Activated naive CD4-positive, alpha-beta T cell treated with anti-CD3 and anti-CD28 coated beads for 36 hours (primary cell): ENCODE measurements around the gene NR6A1. TPM values are rescaled to one million over a fixed set of nuclear protein-coding genes. Genes with fewer than 3 reads are reported as not detected.

Source experiments
- CTCF ChIA-PET: fragments of 350-600 bp; sonication (Branson Sonifier 250); formaldehyde crosslinking; loops from one replicate; lab custom pipeline; 2021; ENCODE audit warnings: antibody characterized with exemption; lab: Charles Lee
- DNase-seq: peaks from one replicate; pipeline ENCODE4 v3.0.0-alpha.2; 2020
- H3K27ac Mint-ChIP-seq: one replicate; pipeline ENCODE4 v1.8.0; 2021; ENCODE audit warnings: mild to moderate bottlenecking, mixed read lengths
- H3K27me3 Mint-ChIP-seq: one replicate; pipeline ENCODE4 v1.8.0; 2021; ENCODE audit warnings: low read depth, mixed read lengths
- H3K36me3 Mint-ChIP-seq: one replicate; pipeline ENCODE4 v1.8.0; 2021; ENCODE audit warnings: low read depth, mixed read lengths
- H3K4me1 Mint-ChIP-seq: one replicate; pipeline ENCODE4 v1.8.0; 2021; ENCODE audit warnings: low read depth, mixed read lengths
- H3K4me3 Mint-ChIP-seq: one replicate; pipeline ENCODE4 v1.8.0; 2021; ENCODE audit warnings: mild to moderate bottlenecking, moderate library complexity, mixed read lengths
- H3K9me3 Mint-ChIP-seq: one replicate; pipeline ENCODE4 v1.8.0; 2021; ENCODE audit warnings: mixed read lengths
- intact Hi-C: fragments of 100-400 bp; cut with micrococcal nuclease; formaldehyde crosslinking; loops from one replicate; pipeline ENCODE4 v1.15.1; 2023
- total RNA-seq, 2 experiments: library from RNA; stranded (reverse); gene quantifications; one replicate each; pipeline ENCODE4 v1.2.3, GENCODE V29; 2021

Gene NR6A1
- total RNA-seq, 2 experiments from 2014 or later, result 1.8 TPM

DNA sequence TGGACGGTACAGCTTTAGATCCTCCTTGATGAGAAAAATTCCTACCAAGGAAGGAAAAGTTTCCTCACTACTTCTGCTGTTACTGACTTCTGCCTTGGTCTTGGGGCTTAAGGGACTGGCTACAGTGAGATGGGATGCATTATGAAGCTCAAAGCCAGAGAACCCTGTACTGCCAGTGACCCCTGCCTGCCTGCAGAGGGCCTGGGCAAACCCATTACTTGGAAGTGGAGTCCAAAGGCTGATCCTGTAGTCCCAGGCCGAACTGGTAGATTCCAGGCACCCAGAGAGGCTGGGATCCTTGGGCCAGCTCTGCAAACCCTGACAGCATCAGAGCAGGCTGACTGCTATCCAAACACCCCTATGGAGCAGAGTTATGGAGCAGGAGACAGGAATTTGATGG lies 238.2 kb downstream of the NR6A1 start:
- H3K27ac Mint-ChIP-seq, result no peak overlapping the region
- intact Hi-C loops, result no loop called here
- no peaks in the 10 kb centered on the region for H3K4me1 Mint-ChIP-seq
- CTCF ChIA-PET, result interaction anchor here (1.1 kb wide), 1 partner anchor 112 kb away, joined by 4 read pairs; no protein-coding TSS in a partner anchor
- no peak overlapping the region for H3K4me3 Mint-ChIP-seq
- no peaks in the 10 kb centered on the region for H3K27me3 Mint-ChIP-seq
- H3K36me3 Mint-ChIP-seq, result no peaks in the 10 kb centered on the region
- no peak for DNase-seq
- H3K9me3 Mint-ChIP-seq, result no peaks in the 10 kb centered on the region

DNA sequence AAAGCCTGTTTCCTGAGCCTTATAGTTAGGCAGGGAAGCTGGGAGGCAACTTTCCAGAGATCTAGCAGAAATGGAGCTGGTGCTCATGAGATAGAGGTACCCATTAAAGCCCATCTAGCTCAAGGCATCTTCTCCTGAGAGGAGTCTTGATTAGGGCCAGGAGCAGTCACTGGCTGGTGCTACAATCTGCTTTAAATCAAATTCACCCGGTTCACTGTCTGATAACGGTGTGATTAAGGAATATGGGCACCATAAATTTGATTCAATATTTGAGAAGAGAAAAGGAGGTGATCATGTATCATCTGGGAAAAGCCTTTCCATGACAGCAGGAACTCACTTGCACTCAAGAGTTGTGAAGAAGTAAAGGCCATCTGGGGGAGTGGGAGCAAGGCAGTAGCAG lies 240.0 kb downstream of the NR6A1 start:
- Mint-ChIP-seq H3K36me3 (no peaks in the 10 kb centered on the region), H3K4me3 (no peak overlapping the region), H3K27ac (no peak overlapping the region), H3K27me3 (no peaks in the 10 kb centered on the region), H3K4me1 (no peaks in the 10 kb centered on the region), H3K9me3 (no peaks in the 10 kb centered on the region)
- DNase-seq, result no peak
- CTCF ChIA-PET, result interaction anchor here (0.7 kb wide), 1 partner anchor 86 kb away, joined by 3 read pairs; no protein-coding TSS in a partner anchor
- intact Hi-C loops, result no loop called here

DNA sequence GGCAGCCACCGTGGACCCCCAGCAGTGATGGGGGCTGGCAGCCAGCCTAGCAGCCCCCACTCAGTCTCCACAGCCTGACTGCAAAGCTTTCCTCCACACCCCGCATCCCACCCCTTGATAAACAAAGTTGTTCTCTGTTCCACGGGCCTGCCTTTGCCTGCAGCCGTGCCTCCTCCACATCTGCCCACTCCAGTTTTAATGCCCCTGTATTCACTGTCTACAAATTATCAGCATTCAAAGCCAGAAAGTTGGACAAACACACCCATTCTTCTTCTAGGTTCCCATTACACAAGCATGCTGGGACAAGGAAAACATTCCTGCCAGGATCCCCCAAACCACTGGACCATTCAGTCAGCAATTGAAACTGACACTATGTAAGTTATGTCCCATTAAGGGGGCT lies 240.9 kb downstream of the NR6A1 start:
- Mint-ChIP-seq H3K9me3 (no peaks in the 10 kb centered on the region), H3K4me3 (no peak overlapping the region), H3K27ac (no peak overlapping the region), H3K36me3 (no peaks in the 10 kb centered on the region), H3K4me1 (no peaks in the 10 kb centered on the region), H3K27me3 (no peaks in the 10 kb centered on the region)
- CTCF ChIA-PET, result interaction anchor here (0.6 kb wide), 1 partner anchor 12 kb away, joined by 3 read pairs; no protein-coding TSS in a partner anchor
- intact Hi-C loops, result no loop called here
- no peak for DNase-seq

DNA sequence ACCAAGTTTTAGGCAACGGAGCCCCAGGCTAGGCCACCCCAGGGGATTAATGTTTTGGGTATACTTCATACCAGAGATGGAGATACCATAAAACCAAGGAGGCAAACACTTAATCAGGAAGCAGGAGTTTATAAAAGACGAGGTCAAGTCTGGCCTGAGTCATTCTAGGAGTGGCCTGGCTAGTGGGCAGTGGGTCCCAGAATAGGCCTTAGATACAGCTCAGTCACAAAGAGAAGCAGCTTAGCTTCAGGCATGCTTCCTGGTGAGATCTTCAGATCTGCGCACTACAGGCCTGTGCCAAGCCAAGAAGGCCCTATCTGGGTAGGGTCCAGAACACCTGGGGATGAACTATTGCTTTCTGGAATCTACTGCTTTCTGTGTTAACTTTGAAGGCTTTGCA lies 243.3 kb downstream of the NR6A1 start:
- Mint-ChIP-seq H3K4me1 (no peaks in the 10 kb centered on the region), H3K36me3 (no peaks in the 10 kb centered on the region), H3K4me3 (no peak overlapping the region), H3K9me3 (no peaks in the 10 kb centered on the region), H3K27me3 (no peaks in the 10 kb centered on the region), H3K27ac (no peak overlapping the region)
- CTCF ChIA-PET, result interaction anchor here (1.1 kb wide), 1 partner anchor 8 kb away, joined by 11 read pairs; no protein-coding TSS in a partner anchor
- intact Hi-C loops, result no loop called here
- DNase-seq, result no peak

GRCh38 chr9:124526174-124526573 lies 244.9 kb downstream of the NR6A1 start:
- H3K9me3 Mint-ChIP-seq, result no peaks in the 10 kb centered on the region
- H3K4me1 Mint-ChIP-seq, result no peaks in the 10 kb centered on the region
- H3K27me3 Mint-ChIP-seq, result peaks cover 3% of the 10 kb centered on the region
- CTCF ChIA-PET, result interaction anchor here (1.2 kb wide), 1 partner anchor 11 kb away, joined by 3 read pairs; no protein-coding TSS in a partner anchor
- no peak overlapping the region for H3K27ac Mint-ChIP-seq
- no peaks in the 10 kb centered on the region for H3K36me3 Mint-ChIP-seq
- intact Hi-C loops, result no loop called here
- H3K4me3 Mint-ChIP-seq, result no peak overlapping the region
- DNase-seq, result no peak

GRCh38 chr9:124522121-124523098 lies 248.7 kb downstream of the NR6A1 start:
- no peaks in the 10 kb centered on the region for H3K4me1 Mint-ChIP-seq
- no peak overlapping the region for H3K4me3 Mint-ChIP-seq

GRCh38 chr9:124521142-124521541 lies 250.0 kb downstream of the NR6A1 start:
- Mint-ChIP-seq H3K36me3 (no peaks in the 10 kb centered on the region), H3K27ac (no peak overlapping the region), H3K27me3 (peaks cover 3% of the 10 kb centered on the region), H3K9me3 (no peaks in the 10 kb centered on the region), H3K4me1 (no peaks in the 10 kb centered on the region), H3K4me3 (no peak overlapping the region)
- no peak for DNase-seq
- CTCF ChIA-PET, result no interaction called here
- intact Hi-C loops, result no loop called here

More at GRCh38 chr9:124522121-124523098, 248.7 kb downstream of the NR6A1 start:
- no peak overlapping the region for H3K27ac Mint-ChIP-seq
- no peak for DNase-seq
- H3K36me3 Mint-ChIP-seq, result no peaks in the 10 kb centered on the region
- intact Hi-C loops, result no loop called here
- H3K27me3 Mint-ChIP-seq, result peaks cover 3% of the 10 kb centered on the region
- CTCF ChIA-PET, result no interaction called here
- H3K9me3 Mint-ChIP-seq, result no peaks in the 10 kb centered on the region

DNA sequence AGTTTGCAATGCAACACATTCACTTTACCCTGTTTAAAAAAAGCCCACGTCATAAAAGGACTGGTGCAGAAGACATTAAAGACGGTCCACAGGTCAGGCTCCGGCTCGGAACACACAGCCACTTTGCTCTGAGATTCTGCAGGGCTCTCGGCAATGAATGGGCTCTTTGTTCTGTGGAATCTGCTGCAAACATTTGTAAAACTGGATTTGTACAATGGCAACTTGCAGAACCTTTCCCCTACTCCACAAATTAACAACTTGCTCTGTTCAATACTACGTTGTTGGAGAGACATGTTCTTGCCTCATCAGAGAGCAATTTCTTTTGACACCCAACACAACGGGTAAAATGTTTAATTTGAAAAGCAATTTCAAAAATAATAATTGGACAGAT lies 250.9 kb downstream of the NR6A1 start:
- Mint-ChIP-seq H3K4me1 (no peaks in the 10 kb centered on the region), H3K27ac (no peak overlapping the region), H3K9me3 (no peaks in the 10 kb centered on the region), H3K27me3 (peaks cover 3% of the 10 kb centered on the region), H3K36me3 (no peaks in the 10 kb centered on the region), H3K4me3 (no peak overlapping the region)
- CTCF ChIA-PET, result no interaction called here
- intact Hi-C loops, result no loop called here
- DNase-seq, result no peak

GRCh38 chr9:124518116-124518515 lies 253.0 kb downstream of the NR6A1 start:
- CTCF ChIA-PET, result no interaction called here
- Mint-ChIP-seq H3K4me3 (no peak overlapping the region), H3K9me3 (no peaks in the 10 kb centered on the region), H3K36me3 (no peaks in the 10 kb centered on the region), H3K4me1 (no peaks in the 10 kb centered on the region), H3K27ac (no peak overlapping the region), H3K27me3 (peaks cover 4% of the 10 kb centered on the region)
- intact Hi-C loops, result no loop called here
- DNase-seq, result no peak

GRCh38 chr9:124517600-124517999 lies 253.5 kb downstream of the NR6A1 start:
- Mint-ChIP-seq H3K4me1 (no peaks in the 10 kb centered on the region), H3K4me3 (no peak overlapping the region), H3K27ac (no peak overlapping the region), H3K9me3 (no peaks in the 10 kb centered on the region), H3K27me3 (peaks cover 4% of the 10 kb centered on the region), H3K36me3 (no peaks in the 10 kb centered on the region)
- DNase-seq, result no peak
- intact Hi-C loops, result no loop called here
- CTCF ChIA-PET, result no interaction called here

DNA sequence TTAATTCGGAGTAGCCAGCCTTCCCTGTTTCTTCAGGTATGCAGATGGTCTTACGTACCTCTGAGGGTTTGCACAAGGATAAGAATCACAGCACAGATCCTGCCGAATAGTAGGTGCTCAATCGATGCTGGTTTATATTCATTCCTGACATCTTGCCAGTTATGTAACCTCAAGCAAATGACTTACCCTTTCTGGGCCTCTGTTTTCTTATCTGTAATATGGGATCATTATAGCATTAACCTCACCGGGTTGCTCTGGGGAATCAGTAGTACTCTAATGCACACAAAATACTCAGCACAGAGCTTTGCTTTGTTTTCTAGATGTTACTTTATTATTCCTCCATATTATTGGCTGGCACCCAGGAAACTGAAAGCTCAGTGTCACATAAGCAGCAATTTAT lies 256.2 kb downstream of the NR6A1 start:
- CTCF ChIA-PET, result interaction anchor here (1.4 kb wide), 1 partner anchor 22 kb away, joined by 5 read pairs; no protein-coding TSS in a partner anchor
- intact Hi-C loops, result no loop called here
- no peak for DNase-seq
- peaks cover 4% of the 10 kb centered on the region for H3K4me1 Mint-ChIP-seq
- H3K27me3 Mint-ChIP-seq, result peaks cover 3% of the 10 kb centered on the region
- H3K27ac Mint-ChIP-seq, result no peak overlapping the region
- no peaks in the 10 kb centered on the region for H3K9me3 Mint-ChIP-seq
- no peak overlapping the region for H3K4me3 Mint-ChIP-seq
- H3K36me3 Mint-ChIP-seq, result no peaks in the 10 kb centered on the region

GRCh38 chr9:124514125-124514524 lies 257.0 kb downstream of the NR6A1 start:
- intact Hi-C loops, result no loop called here
- CTCF ChIA-PET, result interaction anchor here (1.2 to 1.4 kb wide), 2 partner anchors 14 to 23 kb away, joined by 3 to 5 read pairs; no protein-coding TSS in a partner anchor
- Mint-ChIP-seq H3K36me3 (no peaks in the 10 kb centered on the region), H3K27ac (no peak overlapping the region), H3K27me3 (peaks cover 3% of the 10 kb centered on the region), H3K9me3 (no peaks in the 10 kb centered on the region), H3K4me1 (peaks cover 4% of the 10 kb centered on the region), H3K4me3 (no peak overlapping the region)
- DNase-seq, result no peak
